Measurements from ENCODE around the gene MVB12B. TPM values are rescaled to one million over a fixed set of nuclear protein-coding genes. Genes with fewer than 3 reads are reported as not detected.
A peak's percentile ranks its signal among the peaks of the same experiment; 100 is the strongest.

MVB12B gene
- total and polyA plus RNA-seq, 2 of the 8 experiments (the other 6 are each of a cell fraction or from before 2014, with no cell fraction given): 2.6 to 5.0 TPM

- TF ChIP-seq HDAC2 (IDR thresholded peaks at IDR 0.05; ENCODE audit: borderline replicate concordance in 1 of 2, low read depth in 2 of 2, low read length in 2 of 2): no peak
- no peak for TF ChIP-seq SP1 (IDR thresholded peaks at IDR 0.05; ENCODE audit: low read depth, low read length)
- no peak for TF ChIP-seq BRCA1 (IDR thresholded peaks at IDR 0.05; ENCODE audit: low read depth, low read length)
- TF ChIP-seq EGR1 (IDR thresholded peaks at IDR 0.05; ENCODE audit: borderline replicate concordance, low read depth, low read length): no peak
- TF ChIP-seq HDAC6 (IDR thresholded peaks at IDR 0.05; ENCODE audit: low read depth, low read length): no peak
- no peak for TF ChIP-seq RNF2 (IDR thresholded peaks at IDR 0.05; ENCODE audit: borderline replicate concordance, low read depth, low read length, missing control alignments, poor library complexity, severe bottlenecking)
- peak; percentile 98 for TF ChIP-seq RAD21 (IDR thresholded peaks at IDR 0.05 in 1 of 2, conservative IDR thresholded peaks at IDR 0.05 in 1 of 2; ENCODE audit: low read depth in 2 of 2, low read length in 2 of 2)
- TF ChIP-seq KDM1A (IDR thresholded peaks at IDR 0.05; ENCODE audit: borderline replicate concordance, low read length): 0 out of 2 replicates have a peak, but pooled peaks have one; percentile 89
- peak; percentile 73 for TF ChIP-seq CTBP2 (IDR thresholded peaks at IDR 0.05; ENCODE audit: borderline replicate concordance, insufficient read depth, insufficient read length, low read length)
- TF ChIP-seq EZH2 (IDR thresholded peaks at IDR 0.05; ENCODE audit: low read depth, low read length, severe bottlenecking): no peak
- peak; percentile 76; the same call in 1 of the 2 replicates for TF ChIP-seq GABPA (IDR thresholded peaks at IDR 0.05; ENCODE audit: borderline replicate concordance, insufficient read depth, low read length)
- no peak for TF ChIP-seq ZNF274 (IDR thresholded peaks at IDR 0.05; ENCODE audit: borderline replicate concordance, extremely low read depth, low read length)
- no peak for TF ChIP-seq KDM5A (IDR thresholded peaks at IDR 0.05; ENCODE audit: low read length)
- no peak for TF ChIP-seq RXRA (IDR thresholded peaks at IDR 0.05; ENCODE audit: insufficient read depth, low read depth, low read length)
- no peak for TF ChIP-seq TEAD4 (IDR thresholded peaks at IDR 0.05; ENCODE audit: low read depth, low read length)
- TF ChIP-seq ATF3 (IDR thresholded peaks at IDR 0.05; ENCODE audit: insufficient read depth, low read depth, low read length): no peak
- no peak; the same call in 1 of the 2 replicates for TF ChIP-seq YY1 (IDR thresholded peaks at IDR 0.05; ENCODE audit: low read depth, low read length)
- no peak; a peak in 1 of 4 replicates for TF ChIP-seq SIN3A (conservative IDR thresholded peaks at IDR 0.05 in 1 of 2, IDR thresholded peaks at IDR 0.05 in 1 of 2; ENCODE audit: low read depth in 1 of 2, low read length in 2 of 2)
- no peak for TF ChIP-seq KDM4A (IDR thresholded peaks at IDR 0.05; ENCODE audit: low read depth, low read length, severe bottlenecking)
- TF ChIP-seq SRF (IDR thresholded peaks at IDR 0.05; ENCODE audit: low read depth, low read length): no peak
- no peak for TF ChIP-seq TAF1 (IDR thresholded peaks at IDR 0.05; ENCODE audit: low read depth, low read length)
- no peak for TF ChIP-seq SAP30 (IDR thresholded peaks at IDR 0.05; ENCODE audit: insufficient read depth, insufficient replicate concordance, low read length)
These were observed 174.2 kb downstream of the MVB12B start (continued) for GRCh38 chr9:126500600-126501382.
